ENCODE results near the gene WT1.

Gene WT1

DNA sequence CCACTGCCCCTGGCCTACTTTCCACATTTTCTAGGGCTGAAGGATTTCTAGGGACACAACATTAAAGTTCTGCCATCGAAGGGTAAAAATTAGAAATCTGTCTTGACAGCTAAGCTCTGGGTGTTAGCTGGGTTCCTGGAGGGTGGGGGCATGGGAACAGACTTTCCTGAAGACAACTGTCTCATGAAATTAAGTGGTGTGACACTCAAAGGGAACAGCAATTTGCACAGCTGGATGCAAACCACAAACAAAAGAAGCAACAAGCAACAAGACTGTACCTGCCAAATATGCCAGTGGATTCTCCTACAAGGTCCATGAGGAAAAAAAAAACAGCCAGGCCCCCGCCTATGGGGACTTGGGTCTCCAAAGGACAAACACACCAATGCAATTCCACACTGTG, 32.5 kb downstream of the WT1 start:
- TF ChIP-seq, protein P1, sequence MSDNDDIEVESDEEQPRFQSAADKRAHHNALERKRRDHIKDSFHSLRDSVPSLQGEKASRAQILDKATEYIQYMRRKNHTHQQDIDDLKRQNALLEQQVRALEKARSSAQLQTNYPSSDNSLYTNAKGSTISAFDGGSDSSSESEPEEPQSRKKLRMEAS (IDR thresholded peaks at IDR 0.05) = no peak
- no peak for TF ChIP-seq TCF12 (IDR thresholded peaks at IDR 0.05; ENCODE audit: low read depth)

DNA sequence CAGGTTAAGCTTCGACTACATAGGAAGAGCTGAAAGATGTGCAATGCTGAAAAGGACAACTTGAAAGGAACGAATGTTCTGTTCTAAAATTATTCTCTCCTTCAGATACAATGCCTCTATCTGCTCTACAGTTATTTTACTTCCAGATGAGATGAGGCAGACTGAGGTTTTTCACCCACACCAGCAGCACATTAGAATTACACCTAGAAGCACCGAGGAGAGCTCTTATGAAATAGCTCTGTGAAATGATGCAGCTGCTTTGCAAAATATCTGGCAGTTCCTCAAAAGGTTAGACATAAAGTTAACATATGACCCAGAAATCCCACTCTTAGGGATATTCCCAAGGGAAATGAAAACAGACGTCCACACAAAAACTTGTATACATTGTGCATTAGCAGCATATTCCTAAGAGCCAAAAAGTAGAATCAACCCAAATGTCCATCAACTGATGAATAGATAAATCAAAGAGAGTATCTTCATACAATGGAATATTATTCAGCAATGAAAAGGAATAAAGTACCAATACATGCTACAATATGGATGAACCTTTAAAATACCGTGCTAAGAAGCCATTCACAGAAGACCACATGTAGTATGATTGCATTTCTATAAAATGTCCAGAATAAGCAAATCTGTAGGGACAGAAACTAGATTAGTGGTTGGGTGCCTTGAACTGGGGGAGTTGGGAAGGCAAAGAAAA, 34.5 kb downstream of the WT1 start:
- no peak for TF ChIP-seq EGR1 (IDR thresholded peaks at IDR 0.05)
- TF ChIP-seq FOXM1 (IDR thresholded peaks at IDR 0.05; ENCODE audit: borderline replicate concordance, low read depth) = no peak
- TF ChIP-seq, protein P2, sequence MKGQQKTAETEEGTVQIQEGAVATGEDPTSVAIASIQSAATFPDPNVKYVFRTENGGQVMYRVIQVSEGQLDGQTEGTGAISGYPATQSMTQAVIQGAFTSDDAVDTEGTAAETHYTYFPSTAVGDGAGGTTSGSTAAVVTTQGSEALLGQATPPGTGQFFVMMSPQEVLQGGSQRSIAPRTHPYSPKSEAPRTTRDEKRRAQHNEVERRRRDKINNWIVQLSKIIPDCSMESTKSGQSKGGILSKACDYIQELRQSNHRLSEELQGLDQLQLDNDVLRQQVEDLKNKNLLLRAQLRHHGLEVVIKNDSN (IDR thresholded peaks at IDR 0.05) = no peak
- no peak for TF ChIP-seq TCF12 (IDR thresholded peaks at IDR 0.05; ENCODE audit: low read depth)
- TF ChIP-seq, protein P1 (IDR thresholded peaks at IDR 0.05) = no peak
- TF ChIP-seq, protein P3, sequence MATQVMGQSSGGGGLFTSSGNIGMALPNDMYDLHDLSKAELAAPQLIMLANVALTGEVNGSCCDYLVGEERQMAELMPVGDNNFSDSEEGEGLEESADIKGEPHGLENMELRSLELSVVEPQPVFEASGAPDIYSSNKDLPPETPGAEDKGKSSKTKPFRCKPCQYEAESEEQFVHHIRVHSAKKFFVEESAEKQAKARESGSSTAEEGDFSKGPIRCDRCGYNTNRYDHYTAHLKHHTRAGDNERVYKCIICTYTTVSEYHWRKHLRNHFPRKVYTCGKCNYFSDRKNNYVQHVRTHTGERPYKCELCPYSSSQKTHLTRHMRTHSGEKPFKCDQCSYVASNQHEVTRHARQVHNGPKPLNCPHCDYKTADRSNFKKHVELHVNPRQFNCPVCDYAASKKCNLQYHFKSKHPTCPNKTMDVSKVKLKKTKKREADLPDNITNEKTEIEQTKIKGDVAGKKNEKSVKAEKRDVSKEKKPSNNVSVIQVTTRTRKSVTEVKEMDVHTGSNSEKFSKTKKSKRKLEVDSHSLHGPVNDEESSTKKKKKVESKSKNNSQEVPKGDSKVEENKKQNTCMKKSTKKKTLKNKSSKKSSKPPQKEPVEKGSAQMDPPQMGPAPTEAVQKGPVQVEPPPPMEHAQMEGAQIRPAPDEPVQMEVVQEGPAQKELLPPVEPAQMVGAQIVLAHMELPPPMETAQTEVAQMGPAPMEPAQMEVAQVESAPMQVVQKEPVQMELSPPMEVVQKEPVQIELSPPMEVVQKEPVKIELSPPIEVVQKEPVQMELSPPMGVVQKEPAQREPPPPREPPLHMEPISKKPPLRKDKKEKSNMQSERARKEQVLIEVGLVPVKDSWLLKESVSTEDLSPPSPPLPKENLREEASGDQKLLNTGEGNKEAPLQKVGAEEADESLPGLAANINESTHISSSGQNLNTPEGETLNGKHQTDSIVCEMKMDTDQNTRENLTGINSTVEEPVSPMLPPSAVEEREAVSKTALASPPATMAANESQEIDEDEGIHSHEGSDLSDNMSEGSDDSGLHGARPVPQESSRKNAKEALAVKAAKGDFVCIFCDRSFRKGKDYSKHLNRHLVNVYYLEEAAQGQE (IDR thresholded peaks at IDR 0.05; ENCODE audit: low read depth) = no peak
- TF ChIP-seq EP300 (IDR thresholded peaks at IDR 0.05; ENCODE audit: borderline replicate concordance) = no peak
- no peak for TF ChIP-seq ZBTB7A (IDR thresholded peaks at IDR 0.05; ENCODE audit: low read depth)
- no peak for TF ChIP-seq TAF1 (IDR thresholded peaks at IDR 0.05; ENCODE audit: low read depth)

DNA sequence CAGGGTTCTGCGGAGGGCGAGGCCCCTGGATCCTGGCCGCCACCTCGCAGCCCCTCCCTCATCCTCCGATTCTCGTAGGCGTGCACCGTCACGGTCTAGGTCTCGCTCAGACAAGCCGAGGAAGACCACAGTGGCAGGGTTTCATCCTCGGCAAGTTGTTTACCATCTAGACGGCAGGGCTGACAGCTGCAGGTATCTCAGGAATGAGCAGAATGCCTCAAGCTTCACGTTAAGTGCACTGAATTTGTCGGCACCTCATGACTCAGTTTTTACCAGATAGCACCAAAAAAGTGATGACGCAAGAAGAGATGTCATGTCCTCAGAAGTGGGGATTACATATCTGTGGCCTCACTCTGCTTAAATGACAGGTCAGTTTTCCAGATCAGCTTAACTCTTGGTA, 35.1 kb downstream of the WT1 start:
- TF ChIP-seq EP300 (IDR thresholded peaks at IDR 0.05; ENCODE audit: borderline replicate concordance) (no peak), TEAD4 (IDR thresholded peaks at IDR 0.05) (no peak), YY1 (IDR thresholded peaks at IDR 0.05; ENCODE audit: low read depth) (no peak), TAF1 (IDR thresholded peaks at IDR 0.05; ENCODE audit: low read depth) (no peak), CEBPB (IDR thresholded peaks at IDR 0.05) (no peak), RAD21 (IDR thresholded peaks at IDR 0.05; ENCODE audit: low read depth) (no peak), CREB1 (IDR thresholded peaks at IDR 0.05; ENCODE audit: low read depth) (no peak), FOXM1 (IDR thresholded peaks at IDR 0.05; ENCODE audit: borderline replicate concordance, low read depth) (no peak), TCF12 (IDR thresholded peaks at IDR 0.05; ENCODE audit: low read depth) (no peak), ZBTB7A (IDR thresholded peaks at IDR 0.05; ENCODE audit: low read depth) (no peak), NFIC (IDR thresholded peaks at IDR 0.05) (no peak), EGR1 (IDR thresholded peaks at IDR 0.05) (no peak)
- TF ChIP-seq, protein P3 (IDR thresholded peaks at IDR 0.05; ENCODE audit: low read depth) = no peak
- TF ChIP-seq, protein P1 (IDR thresholded peaks at IDR 0.05) = no peak
- TF ChIP-seq, protein P2 (IDR thresholded peaks at IDR 0.05) = no peak

DNA sequence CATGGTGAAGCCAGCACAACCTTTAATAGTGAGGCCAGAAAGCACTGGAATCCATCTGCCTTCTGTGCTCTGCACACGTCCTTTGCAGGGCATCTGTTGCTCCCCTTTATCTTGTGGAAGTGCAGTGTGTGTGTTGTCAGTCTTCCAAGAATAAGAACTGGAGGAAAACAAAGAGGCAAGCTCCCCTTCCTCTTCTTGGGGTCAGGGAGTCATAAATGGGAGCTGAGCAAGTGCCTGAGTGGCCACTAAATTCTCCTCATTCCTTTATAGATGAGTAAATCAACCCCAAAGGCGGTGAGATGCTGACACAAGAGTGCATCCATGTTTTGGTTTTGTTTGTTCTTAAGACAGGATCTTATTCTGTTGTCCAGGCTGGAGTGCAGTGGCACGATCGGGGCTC, 38.3 kb downstream of the WT1 start:
- TF ChIP-seq EGR1 (IDR thresholded peaks at IDR 0.05) (no peak), CEBPB (IDR thresholded peaks at IDR 0.05) (no peak), EP300 (IDR thresholded peaks at IDR 0.05; ENCODE audit: borderline replicate concordance) (no peak), TAF1 (IDR thresholded peaks at IDR 0.05; ENCODE audit: low read depth) (no peak), YY1 (IDR thresholded peaks at IDR 0.05; ENCODE audit: low read depth) (no peak), TCF12 (IDR thresholded peaks at IDR 0.05; ENCODE audit: low read depth) (no peak), CREB1 (IDR thresholded peaks at IDR 0.05; ENCODE audit: low read depth) (no peak), ZBTB7A (IDR thresholded peaks at IDR 0.05; ENCODE audit: low read depth) (no peak), NFIC (IDR thresholded peaks at IDR 0.05) (no peak)
- TF ChIP-seq, protein P1 (IDR thresholded peaks at IDR 0.05) = no peak

DNA sequence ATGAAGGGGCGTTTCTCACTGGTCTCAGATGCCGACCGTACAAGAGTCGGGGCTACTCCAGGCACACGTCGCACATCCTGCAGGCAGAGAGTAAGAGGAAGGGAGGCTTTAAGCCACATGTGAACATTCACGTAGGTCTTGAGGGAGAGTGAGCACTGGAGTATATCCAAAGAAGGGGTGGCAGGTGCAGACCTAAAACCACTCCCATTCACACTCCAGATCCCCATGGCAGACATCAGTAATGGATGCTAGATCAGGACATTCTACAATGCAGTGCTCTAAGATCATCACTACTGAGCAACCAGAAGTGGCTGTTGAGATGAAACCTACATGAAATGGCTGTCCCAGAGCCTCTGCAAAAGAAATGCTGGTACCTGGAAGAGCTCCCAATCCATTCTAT, 39.0 kb downstream of the WT1 start:
- TF ChIP-seq ZBTB7A (IDR thresholded peaks at IDR 0.05; ENCODE audit: low read depth) (no peak), CEBPB (IDR thresholded peaks at IDR 0.05) (no peak), CREB1 (IDR thresholded peaks at IDR 0.05; ENCODE audit: low read depth) (no peak), TEAD4 (IDR thresholded peaks at IDR 0.05) (no peak), NFIC (IDR thresholded peaks at IDR 0.05) (no peak), YY1 (IDR thresholded peaks at IDR 0.05; ENCODE audit: low read depth) (no peak), RAD21 (IDR thresholded peaks at IDR 0.05; ENCODE audit: low read depth) (no peak), TCF12 (IDR thresholded peaks at IDR 0.05; ENCODE audit: low read depth) (no peak), EGR1 (IDR thresholded peaks at IDR 0.05) (no peak), TAF1 (IDR thresholded peaks at IDR 0.05; ENCODE audit: low read depth) (no peak)
- TF ChIP-seq, protein P1 (IDR thresholded peaks at IDR 0.05) = no peak
- TF ChIP-seq, protein P2 (IDR thresholded peaks at IDR 0.05) = no peak
